ENCODE results near the gene CERS6. TPM values are rescaled to one million over a fixed set of nuclear protein-coding genes. Genes with fewer than 3 reads are reported as not detected.
"Not testable (repeated sequence)": the region's sequence is repeated elsewhere in the genome, so short reads cannot be mapped to it uniquely, and the experiment has no call there.

CERS6 gene
- polyA plus RNA-seq, 1 donor (not counting 4 experiments of a cell fraction or from before 2014, with no cell fraction given) = 19.5 TPM

DNA sequence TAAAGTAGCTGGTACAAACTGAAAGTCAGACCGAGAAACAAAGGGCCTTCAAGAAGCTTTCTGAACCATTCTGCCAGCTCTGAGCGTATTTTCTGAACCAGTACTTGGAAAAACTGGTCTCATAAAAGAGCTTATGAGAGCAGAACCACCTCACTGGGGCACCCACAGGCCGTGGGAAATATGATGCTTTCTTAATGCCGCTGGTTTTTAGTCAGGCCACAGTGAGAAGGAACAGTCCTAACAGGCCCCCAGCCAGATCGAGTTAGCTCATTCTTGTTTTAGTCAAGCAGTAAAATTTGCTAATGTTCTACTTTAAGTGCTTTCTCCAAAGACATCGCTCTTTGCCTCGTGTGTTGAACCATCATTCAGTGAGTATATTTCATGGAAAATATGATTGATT, 333.7 kb downstream of the CERS6 start:
- dilution Hi-C loops (cut with MboI; ENCODE audit: extremely low pct_ligation_motif_present, low sequenced_read_pairs) = no loop called here
- no peak overlapping the region for H2AFZ ChIP-seq (ENCODE audit: control insufficient read depth, low read length)
- H3K4me2 ChIP-seq (ENCODE audit: control insufficient read depth, extremely low read depth, insufficient read depth, low read depth, low read length) = no peak overlapping the region
- no peak for DNase-seq (ENCODE audit: low read depth, low spot score)
- FAIRE-seq = no peak
- H3K4me1 ChIP-seq (ENCODE audit: control insufficient read depth, extremely low read depth, insufficient read depth, low read length) = no peaks in the 10 kb centered on the region
- H3K4me3 ChIP-seq (ENCODE audit: control insufficient read depth in 2 of 3, extremely low read depth in 1 of 3, insufficient read depth in 2 of 3, low read depth in 1 of 3, low read length in 3 of 3) = no peak overlapping the region
- no peak overlapping the region for H3K9ac ChIP-seq (ENCODE audit: control insufficient read depth, extremely low read depth, insufficient read depth, low read length)
- TF ChIP-seq, protein P1, sequence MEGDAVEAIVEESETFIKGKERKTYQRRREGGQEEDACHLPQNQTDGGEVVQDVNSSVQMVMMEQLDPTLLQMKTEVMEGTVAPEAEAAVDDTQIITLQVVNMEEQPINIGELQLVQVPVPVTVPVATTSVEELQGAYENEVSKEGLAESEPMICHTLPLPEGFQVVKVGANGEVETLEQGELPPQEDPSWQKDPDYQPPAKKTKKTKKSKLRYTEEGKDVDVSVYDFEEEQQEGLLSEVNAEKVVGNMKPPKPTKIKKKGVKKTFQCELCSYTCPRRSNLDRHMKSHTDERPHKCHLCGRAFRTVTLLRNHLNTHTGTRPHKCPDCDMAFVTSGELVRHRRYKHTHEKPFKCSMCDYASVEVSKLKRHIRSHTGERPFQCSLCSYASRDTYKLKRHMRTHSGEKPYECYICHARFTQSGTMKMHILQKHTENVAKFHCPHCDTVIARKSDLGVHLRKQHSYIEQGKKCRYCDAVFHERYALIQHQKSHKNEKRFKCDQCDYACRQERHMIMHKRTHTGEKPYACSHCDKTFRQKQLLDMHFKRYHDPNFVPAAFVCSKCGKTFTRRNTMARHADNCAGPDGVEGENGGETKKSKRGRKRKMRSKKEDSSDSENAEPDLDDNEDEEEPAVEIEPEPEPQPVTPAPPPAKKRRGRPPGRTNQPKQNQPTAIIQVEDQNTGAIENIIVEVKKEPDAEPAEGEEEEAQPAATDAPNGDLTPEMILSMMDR (optimal IDR thresholded peaks at IDR 0.05 in 1 of 3, IDR thresholded peaks at IDR 0.05 in 1 of 3, conservative IDR thresholded peaks at IDR 0.05 in 1 of 3; ENCODE audit: extremely low read depth in 1 of 3, insufficient read depth in 2 of 3, low read length in 3 of 3) = no peak
- TF ChIP-seq EZH2 (IDR thresholded peaks at IDR 0.05; ENCODE audit: low read length) = no peak
- H3K79me2 ChIP-seq (ENCODE audit: control insufficient read depth, insufficient read depth, low read length) = no peaks in the 10 kb centered on the region
- no peak overlapping the region for H3K27ac ChIP-seq (ENCODE audit: control insufficient read depth, insufficient read depth, low read length)
- H3K9me1 ChIP-seq (ENCODE audit: control insufficient read depth, extremely low read depth, insufficient read depth, low read length) = no peaks in the 10 kb centered on the region
- no peaks in the 10 kb centered on the region for H3K9me3 ChIP-seq (ENCODE audit: control insufficient read depth, low read depth, low read length)
- H3K36me3 ChIP-seq (ENCODE audit: control insufficient read depth in 2 of 2, extremely low read depth in 1 of 2, insufficient read depth in 2 of 2, low read length in 2 of 2) = no peaks in the 10 kb centered on the region
- no peaks in the 10 kb centered on the region for H4K20me1 ChIP-seq (ENCODE audit: control insufficient read depth, extremely low read depth, insufficient read depth, low read length)
- H3K27me3 ChIP-seq (ENCODE audit: control insufficient read depth, extremely low read depth, insufficient read depth, low read length) = peaks cover 8% of the 10 kb centered on the region

DNA sequence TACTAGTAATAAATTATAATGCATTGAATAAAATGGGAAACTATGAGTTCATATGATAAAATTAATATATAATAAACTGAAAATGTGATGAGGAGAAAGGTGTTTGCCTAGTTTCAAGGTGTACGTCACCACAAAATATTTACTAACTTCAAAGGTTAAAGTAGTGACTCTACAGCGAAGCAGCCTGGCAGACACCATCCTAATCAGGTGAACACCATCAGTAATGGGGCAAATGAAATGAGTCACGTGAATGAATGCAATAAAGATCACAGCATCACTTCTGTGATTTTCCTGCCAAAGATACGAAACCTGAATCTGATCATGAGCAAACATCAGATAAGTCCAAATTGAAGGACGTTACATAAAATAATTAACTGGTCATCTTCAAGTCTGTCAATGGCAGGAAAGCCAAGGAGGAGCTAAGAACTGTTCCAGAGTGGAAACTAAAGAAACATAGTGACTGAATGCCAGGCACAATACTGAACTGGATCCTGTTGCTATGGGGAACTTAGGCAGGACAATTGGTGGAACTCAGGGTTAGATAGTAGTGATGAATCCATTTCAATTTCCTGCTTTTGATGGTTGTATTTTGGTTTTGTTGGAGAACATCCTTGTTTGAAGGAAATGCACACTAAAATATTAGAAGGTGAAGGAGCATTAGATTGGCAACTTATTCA, 334.3 kb downstream of the CERS6 start:
- H3K4me3 ChIP-seq (ENCODE audit: control insufficient read depth in 2 of 3, extremely low read depth in 1 of 3, insufficient read depth in 2 of 3, low read depth in 1 of 3, low read length in 3 of 3) = no peak overlapping the region
- no peak overlapping the region for H3K4me2 ChIP-seq (ENCODE audit: control insufficient read depth, extremely low read depth, insufficient read depth, low read depth, low read length)
- TF ChIP-seq, protein P1 (optimal IDR thresholded peaks at IDR 0.05 in 1 of 3, IDR thresholded peaks at IDR 0.05 in 1 of 3, conservative IDR thresholded peaks at IDR 0.05 in 1 of 3; ENCODE audit: extremely low read depth in 1 of 3, insufficient read depth in 2 of 3, low read length in 3 of 3) = no peak
- no peak for TF ChIP-seq EZH2 (IDR thresholded peaks at IDR 0.05; ENCODE audit: low read length)
- peaks cover 8% of the 10 kb centered on the region for H3K27me3 ChIP-seq (ENCODE audit: control insufficient read depth, extremely low read depth, insufficient read depth, low read length)
- no peaks in the 10 kb centered on the region for H3K4me1 ChIP-seq (ENCODE audit: control insufficient read depth, extremely low read depth, insufficient read depth, low read length)
- H3K9ac ChIP-seq (ENCODE audit: control insufficient read depth, extremely low read depth, insufficient read depth, low read length) = no peak overlapping the region
- DNase-seq (ENCODE audit: low read depth, low spot score) (no peak), FAIRE-seq (no peak)
- H3K79me2 ChIP-seq (ENCODE audit: control insufficient read depth, insufficient read depth, low read length) = no peaks in the 10 kb centered on the region
- dilution Hi-C loops (cut with MboI; ENCODE audit: extremely low pct_ligation_motif_present, low sequenced_read_pairs) = no loop called here
- H3K9me3 ChIP-seq (ENCODE audit: control insufficient read depth, low read depth, low read length) = no peaks in the 10 kb centered on the region
- no peaks in the 10 kb centered on the region for H3K36me3 ChIP-seq (ENCODE audit: control insufficient read depth in 2 of 2, extremely low read depth in 1 of 2, insufficient read depth in 2 of 2, low read length in 2 of 2)
- no peak overlapping the region for H2AFZ ChIP-seq (ENCODE audit: control insufficient read depth, low read length)
- no peak overlapping the region for H3K27ac ChIP-seq (ENCODE audit: control insufficient read depth, insufficient read depth, low read length)
- no peaks in the 10 kb centered on the region for H4K20me1 ChIP-seq (ENCODE audit: control insufficient read depth, extremely low read depth, insufficient read depth, low read length)
- H3K9me1 ChIP-seq (ENCODE audit: control insufficient read depth, extremely low read depth, insufficient read depth, low read length) = no peaks in the 10 kb centered on the region

DNA sequence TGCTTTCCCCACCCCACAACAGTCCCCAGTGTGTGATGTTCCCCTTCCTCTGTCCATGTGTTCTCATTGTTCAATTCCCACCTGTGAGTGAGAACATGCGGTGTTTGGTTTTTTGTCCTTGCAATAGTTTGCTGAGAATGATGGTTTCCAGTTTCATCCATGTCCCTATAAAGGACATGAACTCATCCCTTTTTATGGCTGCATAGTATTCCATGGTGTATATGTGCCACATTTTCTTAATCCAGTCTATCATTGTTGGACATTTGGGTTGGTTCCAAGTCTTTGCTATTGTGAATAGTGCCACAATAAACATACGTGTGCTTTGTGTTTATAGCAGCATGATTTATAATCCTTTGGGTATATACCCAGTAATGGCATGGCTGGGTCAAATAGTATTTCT, 335.1 kb downstream of the CERS6 start:
- H3K9me1 ChIP-seq (ENCODE audit: control insufficient read depth, extremely low read depth, insufficient read depth, low read length); dilution Hi-C loops (cut with MboI; ENCODE audit: extremely low pct_ligation_motif_present, low sequenced_read_pairs); H3K4me3 ChIP-seq (ENCODE audit: control insufficient read depth in 2 of 3, extremely low read depth in 1 of 3, insufficient read depth in 2 of 3, low read depth in 1 of 3, low read length in 3 of 3); H3K79me2 ChIP-seq (ENCODE audit: control insufficient read depth, insufficient read depth, low read length); DNase-seq (ENCODE audit: low read depth, low spot score); FAIRE-seq; H2AFZ ChIP-seq (ENCODE audit: control insufficient read depth, low read length); H3K9me3 ChIP-seq (ENCODE audit: control insufficient read depth, low read depth, low read length); H4K20me1 ChIP-seq (ENCODE audit: control insufficient read depth, extremely low read depth, insufficient read depth, low read length); H3K36me3 ChIP-seq (ENCODE audit: control insufficient read depth in 2 of 2, extremely low read depth in 1 of 2, insufficient read depth in 2 of 2, low read length in 2 of 2); H3K9ac ChIP-seq (ENCODE audit: control insufficient read depth, extremely low read depth, insufficient read depth, low read length); H3K4me1 ChIP-seq (ENCODE audit: control insufficient read depth, extremely low read depth, insufficient read depth, low read length); H3K27ac ChIP-seq (ENCODE audit: control insufficient read depth, insufficient read depth, low read length); H3K27me3 ChIP-seq (ENCODE audit: control insufficient read depth, extremely low read depth, insufficient read depth, low read length); H3K4me2 ChIP-seq (ENCODE audit: control insufficient read depth, extremely low read depth, insufficient read depth, low read depth, low read length): not testable (repeated sequence)
